CD4-positive, alpha-beta T cell treated with Interleukin-12 subunit alpha and Interleukin-12 subunit beta, for 1 hour (primary cell): ENCODE results near the gene UPP2.

Experiments
- DNase-seq: peaks from one replicate; pipeline ENCODE4 v3.0.0-alpha.2; 2020

UPP2 gene

DNA sequence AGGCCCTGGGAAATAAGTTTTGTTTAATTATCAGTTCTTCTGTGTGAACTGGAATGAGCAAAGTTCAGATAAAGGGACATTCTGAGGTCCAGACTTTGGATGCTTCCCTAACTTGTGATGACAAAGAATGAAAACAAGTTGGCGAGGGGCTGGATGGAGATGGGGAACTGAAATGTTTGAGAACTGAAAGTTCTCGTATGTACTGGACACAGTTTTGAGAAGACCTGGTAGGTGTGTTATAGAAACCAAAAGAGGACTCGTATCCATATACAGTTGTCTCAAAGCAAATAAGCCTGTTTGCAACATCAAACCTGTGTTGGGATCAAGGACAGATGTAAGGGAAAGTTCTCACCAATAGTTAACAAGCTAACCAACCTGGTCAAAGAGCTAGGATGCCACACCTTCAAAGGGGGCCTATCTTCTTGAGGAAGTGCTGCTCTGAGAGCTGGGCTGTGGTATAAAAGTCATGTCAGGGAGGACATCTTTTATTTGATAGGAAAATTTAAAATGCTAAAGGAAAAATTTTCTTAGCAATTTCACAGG, at the start of gene UPP2:
Gene UPP2 (plus strand): TSS at position 493 of the 543 bp plus-strand sequence. CDS start 188 bp downstream, outside the sequence.
- no peak for DNase-seq

DNA sequence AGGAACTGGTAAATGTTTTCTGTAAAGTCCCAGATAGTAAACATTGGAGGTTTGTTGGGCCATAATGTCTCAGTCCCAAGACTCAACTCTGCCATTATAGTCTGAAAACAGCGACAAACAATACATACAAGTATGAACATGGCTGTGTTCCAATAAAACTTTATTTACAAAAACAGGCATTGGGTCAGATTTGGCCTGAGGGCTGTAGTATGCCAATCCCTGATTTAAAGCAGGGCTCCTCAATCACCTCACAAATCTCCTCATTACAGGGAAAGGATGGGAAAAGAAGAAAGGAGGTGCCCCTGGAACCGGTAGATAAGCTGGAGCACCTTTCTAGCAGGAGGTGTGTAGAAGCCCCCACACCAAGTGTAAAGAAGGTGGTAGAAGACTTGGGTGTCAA, 48.9 kb upstream of the UPP2 start:
- DNase-seq, result no peak

DNA sequence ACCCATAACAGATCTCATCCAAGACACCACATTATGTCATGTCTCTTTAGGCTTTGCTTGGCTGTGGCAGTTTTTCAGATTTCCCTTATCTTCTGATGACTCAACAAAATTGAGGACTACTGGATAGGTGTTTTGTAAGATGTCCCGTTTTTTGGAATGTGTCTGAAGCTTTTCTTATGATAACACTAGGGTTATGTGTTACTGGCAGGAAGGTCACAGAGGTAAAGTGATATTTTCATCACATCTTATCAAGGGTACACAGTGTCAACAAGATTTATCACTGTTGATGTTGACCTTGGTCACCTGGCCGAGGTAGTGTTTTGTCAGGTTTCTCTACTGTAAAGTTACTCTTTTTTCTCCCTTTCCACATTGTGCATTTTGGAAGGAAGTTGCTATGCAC, 44.8 kb upstream of the UPP2 start:
- no peak for DNase-seq

DNA sequence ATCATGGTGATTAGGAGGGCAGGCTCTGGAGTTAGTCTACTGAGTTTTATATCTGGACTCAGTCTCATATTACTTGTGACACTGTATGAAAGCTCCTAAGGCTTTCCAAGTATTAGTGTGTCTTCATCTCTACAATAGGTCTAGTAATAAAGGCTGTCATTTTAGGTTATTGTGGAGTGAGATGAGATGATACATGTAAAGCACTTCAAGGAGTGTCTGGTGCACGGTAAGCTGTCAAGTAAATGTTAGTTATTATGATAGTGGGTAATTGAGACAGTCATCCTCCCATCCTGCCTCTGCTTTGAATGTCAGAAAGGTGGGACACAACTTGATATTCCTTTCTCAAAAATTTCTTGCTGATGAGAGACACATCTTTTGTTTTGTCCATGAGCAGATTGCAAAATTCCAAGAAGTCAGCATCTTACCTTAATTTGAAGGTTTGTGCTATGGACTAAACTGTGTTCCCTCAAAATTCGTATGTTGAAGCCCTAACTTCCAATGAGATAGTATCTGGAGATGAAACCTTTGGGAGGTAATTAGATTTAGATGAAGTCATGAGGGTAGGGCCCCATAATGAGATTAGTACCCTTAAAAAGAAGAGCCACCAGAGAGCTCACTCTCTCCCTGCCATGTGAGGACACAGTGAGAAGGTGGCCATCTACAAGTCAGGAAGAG, 41.4 kb upstream of the UPP2 start:
- DNase-seq, result no peak

DNA sequence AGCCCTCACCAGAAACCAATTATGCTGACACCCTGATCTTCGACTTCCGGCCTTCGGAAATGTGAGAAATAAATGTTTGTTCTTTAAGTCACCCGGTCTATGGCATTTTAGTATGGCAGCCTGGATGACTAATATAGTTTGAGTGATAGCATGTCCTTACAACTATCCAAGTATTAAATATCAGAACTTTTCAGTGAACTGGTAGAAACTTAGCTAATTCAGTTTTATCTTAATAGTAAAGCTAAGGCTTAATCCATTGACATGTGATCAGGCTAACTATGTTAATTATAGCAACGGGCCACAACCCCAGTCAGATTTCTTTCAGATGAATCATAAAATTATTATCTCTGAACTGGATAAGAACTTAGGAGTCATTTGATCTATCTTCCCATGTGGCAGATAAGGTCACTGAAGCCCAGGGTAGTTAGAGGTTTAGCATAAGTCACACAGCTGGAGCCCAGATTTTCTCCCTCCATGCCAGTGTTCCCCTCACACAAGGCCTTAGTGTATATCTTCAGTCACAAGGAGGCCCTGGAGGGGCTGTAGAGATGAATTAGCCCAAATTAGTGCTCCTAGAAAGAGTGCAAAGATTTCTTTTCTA, 40.7 kb upstream of the UPP2 start:
- no peak for DNase-seq

DNA sequence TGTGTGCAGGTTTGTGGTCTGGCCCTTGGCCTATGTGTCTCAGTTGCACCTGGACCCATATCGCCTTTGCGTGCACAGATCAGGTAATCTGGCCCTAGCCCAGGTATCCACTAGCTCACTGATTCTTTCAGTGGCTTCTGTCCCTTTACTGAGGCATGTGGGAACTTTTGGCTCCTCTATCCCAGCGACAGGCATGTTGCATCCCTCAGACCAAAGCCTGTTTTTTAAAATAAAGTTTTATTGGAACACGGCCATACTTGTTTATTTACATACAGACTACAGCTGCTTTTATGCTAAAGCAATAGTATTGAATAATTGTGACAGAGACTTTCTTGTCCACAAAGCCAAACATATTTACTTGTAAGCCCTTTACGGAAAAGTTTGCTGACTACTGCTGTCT, 39.9 kb upstream of the UPP2 start:
- DNase-seq, result no peak

DNA sequence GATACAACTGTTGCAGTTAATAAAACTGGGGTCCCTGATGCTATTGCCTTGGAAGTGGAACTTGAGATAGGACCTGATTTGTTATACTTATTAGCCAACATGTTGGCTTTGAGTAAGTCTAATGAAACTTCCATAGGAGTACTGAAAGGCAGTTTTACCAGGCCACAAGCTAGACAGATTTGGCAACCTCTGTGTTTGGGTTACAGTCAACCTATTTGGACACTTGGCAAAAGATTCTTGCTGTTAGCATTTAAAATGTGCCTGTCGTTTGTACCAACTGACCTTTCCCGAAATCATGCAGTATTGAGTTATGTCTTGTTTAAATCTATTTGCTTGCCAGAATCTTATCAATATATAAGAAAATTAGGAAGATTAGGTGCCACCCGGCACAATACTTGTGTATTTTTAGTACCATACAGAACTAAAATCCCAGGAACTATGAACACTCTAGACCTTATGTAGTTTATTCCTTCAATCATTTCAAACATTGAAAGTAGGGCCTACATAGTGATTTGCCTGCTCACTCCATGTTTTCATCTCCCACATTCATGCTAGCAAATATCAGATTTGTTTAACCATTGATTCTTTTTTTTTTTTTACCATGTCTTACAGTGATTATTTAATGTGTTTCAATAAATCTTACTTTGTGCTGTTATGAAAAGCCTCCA, 35.5 kb upstream of the UPP2 start:
- no peak for DNase-seq

DNA sequence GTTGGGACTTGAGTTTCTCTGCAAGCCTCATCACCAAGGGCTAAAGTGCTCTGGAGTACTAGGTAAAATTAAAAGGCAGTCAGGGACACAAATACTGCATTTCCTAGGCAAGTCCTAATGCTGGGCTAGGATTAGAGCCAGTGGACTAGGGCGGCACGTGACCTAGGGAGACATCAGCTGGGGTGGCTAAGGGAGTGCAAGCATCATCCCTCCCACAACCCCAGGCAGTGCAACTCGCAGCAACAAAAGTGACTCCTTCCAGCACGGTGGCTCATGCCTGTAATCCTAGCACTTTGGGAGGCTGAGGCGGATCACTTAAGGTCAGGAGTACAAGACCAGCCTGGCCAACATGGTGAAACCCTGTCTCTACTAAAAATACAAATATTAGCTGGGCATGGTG, 30.7 kb upstream of the UPP2 start:
- no peak for DNase-seq

DNA sequence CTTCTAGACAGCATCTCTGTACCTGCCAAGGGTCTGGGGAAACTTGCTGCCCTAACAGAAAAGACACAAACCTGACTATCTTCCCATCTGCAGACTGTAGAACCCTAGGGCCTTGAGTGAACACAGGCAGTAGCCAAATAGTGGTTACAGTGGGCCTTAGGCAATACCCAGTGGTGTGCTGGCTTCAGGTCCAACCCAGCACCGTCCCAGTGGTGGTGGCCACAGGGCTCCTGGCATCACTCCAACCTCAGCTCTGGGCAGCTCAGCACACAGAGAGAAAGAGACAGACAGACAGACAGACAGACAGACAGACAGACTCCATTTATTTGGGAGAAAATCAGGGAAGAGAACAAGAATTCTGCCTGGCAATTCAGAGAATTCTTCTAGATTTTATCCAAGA, 29.3 kb upstream of the UPP2 start:
- DNase-seq, result no peak

DNA sequence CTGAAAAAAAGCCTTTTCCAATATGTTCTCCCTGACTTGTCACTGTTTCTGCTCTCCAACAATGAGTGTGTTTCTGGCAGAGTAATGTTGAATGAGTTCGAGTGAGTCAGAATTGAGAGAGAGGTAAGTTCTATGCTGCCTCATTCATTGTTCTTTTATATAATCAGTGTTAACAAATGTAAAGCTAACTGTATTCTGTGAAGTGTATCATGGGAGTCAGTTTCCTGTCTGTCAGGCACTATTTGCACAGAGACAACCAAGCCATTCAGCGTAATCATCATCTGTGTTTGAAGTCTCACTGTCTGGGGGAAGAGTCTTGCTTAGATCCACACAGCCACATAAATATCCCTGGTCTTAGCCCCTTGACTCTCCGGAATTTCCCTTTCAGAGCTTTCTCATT, 22.0 kb upstream of the UPP2 start:
- DNase-seq, result no peak

DNA sequence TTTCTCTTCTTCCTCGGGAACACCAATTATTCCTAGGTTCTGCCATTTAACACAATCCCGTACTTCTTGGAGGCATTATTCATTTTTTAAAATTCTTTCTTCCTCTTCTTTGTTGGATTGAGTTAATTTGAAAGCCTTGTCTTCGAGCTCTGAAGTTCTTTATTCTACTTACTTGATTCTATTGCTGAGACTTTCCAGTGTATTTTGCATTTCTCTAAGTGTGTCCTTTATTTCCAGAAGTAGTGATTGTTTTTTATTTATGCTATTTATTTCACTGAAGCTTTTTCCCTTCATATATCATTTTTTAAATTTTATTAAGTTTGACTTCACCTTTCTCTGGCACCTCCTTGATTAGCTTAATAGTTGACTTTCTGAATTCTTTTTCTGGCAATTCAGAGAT, 13.6 kb upstream of the UPP2 start:
- no peak for DNase-seq

DNA sequence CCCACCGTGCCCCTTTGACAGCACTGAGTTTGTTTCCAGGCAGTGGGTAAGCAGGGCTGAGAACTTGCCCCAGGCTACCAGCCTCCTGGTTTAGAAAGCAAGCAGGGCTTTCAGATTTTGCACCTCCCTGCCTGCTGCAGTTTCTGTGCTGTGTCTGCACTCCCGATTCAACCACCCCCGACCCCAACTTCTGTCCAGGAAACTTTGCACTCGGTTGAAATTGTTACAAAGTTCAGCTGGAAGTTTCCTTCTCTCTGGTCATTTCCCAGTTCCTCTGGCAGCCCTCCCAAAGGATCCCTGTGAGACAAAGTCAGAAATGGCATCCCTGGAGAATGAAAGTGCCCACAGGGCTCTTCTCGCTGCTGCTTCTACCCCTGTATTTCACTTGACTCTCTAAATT, 12.4 kb upstream of the UPP2 start:
- no peak for DNase-seq

DNA sequence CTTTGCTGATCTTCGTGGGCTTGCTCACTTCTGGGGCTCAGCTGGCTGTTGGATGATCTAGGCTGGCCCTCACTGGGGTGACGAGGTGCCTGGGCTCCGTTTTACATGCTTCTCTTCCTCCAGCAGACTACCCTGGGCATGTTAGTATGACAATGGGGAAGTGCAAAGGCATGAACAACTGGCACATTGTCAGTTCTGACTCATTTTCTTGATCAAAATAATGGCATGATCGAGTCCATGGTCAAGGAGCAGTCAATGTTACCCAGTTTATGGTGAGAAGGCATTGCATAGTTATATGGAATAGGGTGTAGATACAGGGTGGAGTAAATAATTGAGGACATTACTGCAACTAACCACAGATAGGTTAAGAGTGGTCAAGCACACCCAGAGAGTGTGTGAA, 10.0 kb upstream of the UPP2 start:
- DNase-seq, result no peak

DNA sequence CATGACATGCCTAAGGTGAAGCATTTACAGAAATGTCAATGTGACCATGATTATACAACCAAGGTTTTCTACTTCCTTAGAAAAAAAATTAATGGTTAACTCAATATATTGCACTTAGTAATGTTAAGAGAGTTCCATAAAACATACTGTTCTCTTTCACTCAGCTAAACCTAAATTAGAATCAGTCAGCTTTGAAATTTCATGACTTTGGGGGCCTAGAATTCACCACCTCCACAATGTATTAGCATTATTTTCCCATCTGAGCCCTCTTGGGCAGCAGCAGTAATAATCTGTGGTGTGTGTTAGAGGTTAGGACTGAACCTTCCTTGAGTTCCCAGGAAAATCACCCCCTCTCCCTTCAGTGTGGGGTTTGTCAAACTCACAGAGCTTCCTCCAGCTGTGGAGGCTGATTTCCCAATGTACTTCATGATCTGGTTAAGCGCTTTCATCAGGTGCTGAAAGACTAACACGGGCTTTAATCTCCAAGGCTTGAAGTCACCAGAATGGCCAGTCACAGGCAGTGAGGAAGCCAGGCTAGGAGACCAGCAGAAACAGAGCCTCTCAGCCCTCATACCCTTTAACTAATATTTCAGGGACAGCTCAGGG, 7.1 kb upstream of the UPP2 start:
- DNase-seq, result no peak

DNA sequence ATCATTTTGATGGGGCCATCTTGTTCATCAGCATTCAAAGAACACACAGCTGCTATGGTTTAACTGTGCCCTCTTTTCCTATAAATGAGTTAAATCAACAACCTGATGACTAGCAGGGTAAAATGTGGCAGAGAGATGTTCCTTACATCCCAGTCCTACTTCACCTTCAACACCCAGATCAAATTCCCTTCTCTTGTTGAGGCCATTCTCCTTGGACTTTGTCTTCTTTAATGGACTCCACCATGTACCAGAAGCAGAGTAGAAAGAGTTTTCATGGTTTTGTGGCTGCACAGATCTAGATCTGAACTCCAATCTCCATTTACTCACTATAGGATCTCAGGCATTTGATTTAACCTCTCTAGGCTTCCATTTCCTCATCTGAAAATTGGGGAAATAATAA, 6.4 kb upstream of the UPP2 start:
- no peak for DNase-seq

DNA sequence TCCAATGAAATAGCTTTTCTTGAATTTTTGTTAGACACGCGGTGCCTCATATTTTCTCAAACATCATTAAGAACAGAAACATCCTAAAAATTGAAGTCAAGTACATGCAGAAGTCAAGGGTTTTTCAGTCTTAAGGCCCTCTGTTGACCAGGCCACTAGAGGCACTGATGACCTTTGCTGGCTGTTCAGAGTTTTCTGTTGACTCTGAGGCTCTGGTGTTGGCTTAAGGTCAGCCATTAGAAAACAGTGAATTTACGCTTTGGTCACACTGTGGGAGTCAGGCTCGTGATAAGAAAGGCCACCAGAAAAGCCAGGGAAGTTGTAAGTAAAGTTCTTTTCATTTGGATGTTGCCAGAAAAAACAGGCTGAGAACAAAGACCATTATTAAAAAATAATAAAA, 5.8 kb upstream of the UPP2 start:
- DNase-seq, result no peak

DNA sequence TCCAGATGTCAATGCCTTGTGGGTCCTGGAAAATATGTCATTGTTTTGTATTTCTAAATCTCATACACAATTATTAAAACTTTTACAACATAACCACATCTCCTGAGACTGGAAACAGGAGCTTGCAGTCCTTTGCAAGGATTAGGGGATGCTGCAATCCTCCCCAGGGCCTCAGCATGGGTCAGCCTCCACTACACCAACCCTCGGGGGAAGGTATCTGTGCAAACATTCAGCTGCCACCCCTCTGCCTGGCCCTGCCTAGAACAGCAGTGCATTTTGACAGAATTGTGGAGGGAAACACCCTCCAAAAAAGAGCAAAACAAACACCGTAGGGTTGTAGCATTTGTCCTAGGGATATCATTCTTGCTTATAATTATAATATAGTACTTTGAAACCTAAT, 4.2 kb upstream of the UPP2 start:
- DNase-seq, result no peak

DNA sequence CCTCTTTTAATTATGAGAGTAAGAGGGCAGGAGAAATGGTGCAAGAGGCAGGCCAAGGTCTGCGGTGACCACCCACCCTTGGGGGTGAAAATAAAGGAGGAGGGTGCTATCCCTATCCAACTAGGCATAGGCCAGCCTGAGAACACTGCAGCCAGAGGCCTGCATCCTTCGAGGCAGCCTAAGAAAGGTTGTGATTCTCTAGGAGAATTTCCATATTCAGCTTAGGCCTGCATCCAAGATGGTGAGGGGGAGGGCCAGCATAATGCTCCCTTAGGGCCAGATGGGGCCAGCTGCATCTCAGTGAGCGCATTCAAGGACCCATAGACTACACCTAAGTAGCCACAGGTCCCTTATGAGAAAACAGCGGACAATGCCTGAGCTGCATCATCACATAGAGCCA, 3.5 kb upstream of the UPP2 start:
- DNase-seq, result no peak

DNA sequence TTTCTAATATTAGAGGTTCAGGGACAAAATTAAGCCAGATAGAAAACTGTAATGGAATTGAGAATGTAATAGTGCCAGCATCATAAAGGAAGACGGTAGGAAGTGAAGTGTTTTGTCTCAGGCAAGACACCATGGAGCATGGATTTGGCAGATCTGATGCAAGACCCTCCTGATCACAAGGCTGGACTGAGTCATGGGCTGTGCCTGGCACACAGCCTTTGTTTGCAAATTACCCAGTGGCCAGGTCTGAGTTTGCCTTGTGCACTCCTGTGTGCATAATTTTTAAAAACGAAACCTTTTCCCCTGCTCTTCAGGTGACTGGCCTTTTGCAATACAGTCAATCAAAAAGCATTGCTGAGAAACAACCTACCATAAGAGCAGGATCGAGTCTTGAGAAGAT, 2.0 kb upstream of the UPP2 start:
- DNase-seq, result no peak

DNA sequence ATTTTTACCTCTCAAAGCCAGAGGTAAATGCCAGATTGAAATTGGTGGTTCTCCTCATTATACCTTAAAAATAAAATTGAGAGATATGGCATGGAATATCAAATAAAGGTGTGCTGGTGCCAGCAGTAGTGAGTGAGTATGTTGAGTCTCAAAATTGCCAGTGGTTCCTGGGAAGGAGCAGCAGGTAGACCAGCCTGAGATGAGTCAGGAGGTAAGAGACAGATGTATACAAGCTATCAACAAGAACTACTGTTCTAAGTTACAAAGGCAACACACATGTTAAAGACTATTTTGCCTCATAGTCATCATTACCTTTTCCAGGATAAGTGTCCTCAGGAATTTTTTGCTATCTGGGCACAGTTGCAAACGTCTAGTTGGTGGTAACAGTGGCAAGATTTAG, 1.3 kb upstream of the UPP2 start:
- no peak for DNase-seq

DNA sequence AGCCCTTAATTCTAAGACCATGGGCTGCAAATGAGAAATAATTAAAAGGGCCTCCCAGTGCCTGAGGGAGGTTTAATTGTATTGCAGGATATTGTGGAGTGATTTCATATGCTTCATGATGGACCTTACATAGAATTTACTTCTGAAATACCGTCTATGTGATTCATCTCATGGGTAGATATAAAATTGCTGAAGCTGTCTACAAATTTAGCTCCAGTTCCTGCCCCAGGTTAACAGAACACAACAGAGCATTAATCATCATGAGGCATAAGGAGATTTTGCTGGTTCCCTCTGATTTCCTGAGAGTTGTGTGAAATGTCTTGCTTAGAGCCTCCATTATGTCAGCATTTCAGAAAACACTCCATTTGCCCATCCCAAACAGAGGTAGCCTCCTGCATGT, 770 bp downstream of the UPP2 start:
- DNase-seq, result no peak

DNA sequence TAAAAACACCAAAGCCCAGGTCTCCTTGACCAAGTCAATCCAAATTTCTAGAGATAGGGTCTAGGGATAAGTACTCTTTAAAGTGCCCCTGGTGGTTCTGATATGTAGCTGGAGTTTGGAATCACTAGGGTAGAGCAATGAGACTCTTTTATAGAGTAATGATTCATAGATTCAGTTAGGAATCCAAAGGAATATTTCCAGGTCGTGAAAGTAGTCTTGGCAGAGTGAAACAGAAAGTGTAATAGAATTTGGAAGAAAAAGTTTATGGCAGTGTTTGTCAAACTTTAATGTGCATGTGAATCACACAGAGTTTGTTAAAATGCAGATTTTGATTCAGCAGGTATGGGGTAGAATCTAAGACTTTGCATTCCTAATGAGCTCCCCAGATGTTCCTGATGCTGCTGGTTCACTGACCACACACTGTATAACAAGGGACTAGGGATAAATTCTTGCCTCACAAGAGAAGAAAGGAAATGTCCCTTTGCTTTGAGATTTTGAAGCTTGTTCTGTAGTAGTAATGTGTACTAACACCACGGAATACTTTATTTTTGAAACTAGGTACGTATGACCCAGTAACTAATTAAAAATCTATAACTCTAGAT, 1.8 kb downstream of the UPP2 start:
- DNase-seq, result no peak

DNA sequence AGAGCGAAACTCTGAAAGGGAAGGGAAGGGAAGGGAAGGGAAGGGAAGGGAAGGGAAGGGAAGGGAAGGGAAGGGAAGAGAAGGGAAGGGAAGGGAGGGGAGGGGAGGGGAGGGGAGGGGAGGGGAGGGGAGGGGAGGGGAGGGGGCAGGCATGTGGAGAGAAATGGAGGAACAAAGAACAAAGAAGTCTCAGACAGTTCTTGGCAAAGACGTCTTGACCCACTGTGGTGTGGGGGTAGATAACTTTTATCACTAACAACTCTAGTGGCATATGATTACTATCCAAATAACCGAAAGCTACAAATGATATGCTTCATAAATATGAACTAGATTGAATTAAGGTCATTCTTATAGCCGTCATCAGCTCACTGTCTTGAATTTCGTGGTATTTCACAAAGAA, 3.2 kb downstream of the UPP2 start:
- no peak for DNase-seq

DNA sequence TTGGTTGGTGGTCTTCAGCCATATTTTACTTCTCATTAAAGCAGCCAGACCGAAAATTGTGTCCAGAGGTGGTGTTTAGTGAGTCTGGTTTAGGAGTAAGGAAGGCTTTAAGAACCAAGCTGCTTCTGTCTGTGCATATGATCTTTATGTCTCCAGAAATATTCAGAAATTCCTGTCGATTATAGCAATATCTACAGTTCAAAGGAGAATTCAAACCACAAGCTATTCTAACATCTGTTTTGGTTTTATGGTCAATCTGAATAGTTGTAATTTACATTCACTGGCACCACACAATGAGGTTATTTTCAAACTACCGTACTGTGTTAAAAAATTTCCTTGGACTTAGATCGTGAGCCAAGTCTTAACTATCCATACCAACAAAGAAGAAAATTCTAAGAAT, 11.3 kb downstream of the UPP2 start:
- DNase-seq, result no peak
